HepG2 (cell line): ENCODE measurements around the gene MRPL14. TPM values are rescaled to one million over a fixed set of nuclear protein-coding genes. Genes with fewer than 3 reads are reported as not detected.

Experiments
- ATF1 ChIP-seq: IDR thresholded peaks from 2 replicates; pipeline ENCODE4 v1.6.1; 2016; ENCODE audit warnings: mild to moderate bottlenecking, control low read depth
- ATRX ChIP-seq: sonication (generic); formaldehyde crosslinking; IDR thresholded peaks from 2 replicates; pipeline ENCODE4 v1.4.0; 2020; ENCODE audit warnings: missing genetic modification reagents, borderline replicate concordance
- DPF2 ChIP-seq: sonication (generic); formaldehyde crosslinking; IDR thresholded peaks from 2 replicates; pipeline ENCODE4 v1.4.0; 2020; ENCODE audit warnings: mild to moderate bottlenecking, low read depth, missing genetic modification reagents, borderline replicate concordance
- ETV6 ChIP-seq: sonication (generic); formaldehyde crosslinking; conservative IDR thresholded peaks from 2 replicates; pipeline ENCODE4 v1.4.0; 2020; ENCODE audit warnings: missing genetic modification reagents
- FOXA1 ChIP-seq, 2 experiments: fragments of 450-650 bp in 1 of 2; sonication (generic) in 1 of 2; formaldehyde crosslinking in 1 of 2; IDR thresholded peaks; 2 replicates each; pipeline versions ENCODE4 v1.4.0 to v1.6.1; 2016 to 2020; ENCODE audit warnings: missing genetic modification reagents in 1 of 2
- FOXM1 ChIP-seq: sonication (generic); formaldehyde crosslinking; IDR thresholded peaks from 2 replicates; pipeline ENCODE4 v1.5.0; 2020; ENCODE audit warnings: missing genetic modification reagents
- HMGA1 ChIP-seq: sonication (generic); formaldehyde crosslinking; conservative IDR thresholded peaks from 2 replicates; pipeline ENCODE4 v1.4.0; 2020; ENCODE audit warnings: missing genetic modification reagents
- KAT2B ChIP-seq: fragments of 150-350 bp; IDR thresholded peaks from 2 replicates; pipeline ENCODE4 v1.6.1; 2014; ENCODE audit warnings: low read depth, low read length, borderline replicate concordance
- NKX3-1 ChIP-seq: sonication (generic); formaldehyde crosslinking; IDR thresholded peaks from 2 replicates; pipeline ENCODE4 v1.5.0; 2020; ENCODE audit warnings: missing genetic modification reagents
- PHF5A ChIP-seq: IDR thresholded peaks from one replicate; pipeline ENCODE4 v1.6.1; 2018; ENCODE audit warnings: low read depth, missing genetic modification reagents; ENCODE audit not compliant: unreplicated experiment
- RAD21 ChIP-seq: fragments of 450-650 bp; formaldehyde crosslinking; IDR thresholded peaks from 2 replicates; pipeline ENCODE4 v1.5.0; 2020; ENCODE audit warnings: mild to moderate bottlenecking
- SAP130 ChIP-seq: IDR thresholded peaks from 2 replicates; pipeline ENCODE4 v1.6.1; 2016; ENCODE audit warnings: low read depth
- SCMH1 ChIP-seq: sonication (generic); formaldehyde crosslinking; IDR thresholded peaks from 2 replicates; pipeline ENCODE4 v1.9.0; 2021; ENCODE audit warnings: missing genetic modification reagents, mild to moderate bottlenecking, borderline replicate concordance
- SP140L ChIP-seq: sonication (generic); formaldehyde crosslinking; IDR thresholded peaks from 2 replicates; pipeline ENCODE4 v1.4.0; 2020; ENCODE audit warnings: missing genetic modification reagents, borderline replicate concordance
- ZFX ChIP-seq: sonication (generic); formaldehyde crosslinking; IDR thresholded peaks from 2 replicates; pipeline ENCODE4 v1.4.0; 2020; ENCODE audit warnings: mild to moderate bottlenecking, low read depth, missing genetic modification reagents, moderate library complexity
- ZNF354B ChIP-seq: sonication (generic); formaldehyde crosslinking; IDR thresholded peaks from 2 replicates; pipeline ENCODE4 v1.8.0; 2022; ENCODE audit warnings: mild to moderate bottlenecking, missing genetic modification reagents
- ZNF547 ChIP-seq: sonication (generic); formaldehyde crosslinking; IDR thresholded peaks from 2 replicates; pipeline ENCODE4 v1.5.1; 2020; ENCODE audit warnings: mild to moderate bottlenecking, missing genetic modification reagents
- ZNF552 ChIP-seq: sonication (generic); formaldehyde crosslinking; IDR thresholded peaks from 2 replicates; pipeline ENCODE4 v1.9.0; 2022; ENCODE audit warnings: missing genetic modification reagents, mild to moderate bottlenecking, borderline replicate concordance
- ZNF773 ChIP-seq: sonication (generic); formaldehyde crosslinking; IDR thresholded peaks from 2 replicates; pipeline ENCODE4 v1.4.0; 2020; ENCODE audit warnings: missing genetic modification reagents, borderline replicate concordance
- polyA plus RNA-seq, 8 experiments: library from polyadenylated mRNA; depleted of rRNA in 3 of 8; stranded (reverse) in 7 of 8; unstranded in 1 of 8; fragments of >200 nt; fragmentation: Illumina TruSeq in 4 of 8; extraction: Trizol in 4 of 8; gene quantifications; 2 replicates each; pipeline versions ENCODE4 v1.2.1 to v1.2.3, GENCODE V29; 2011 to 2016; ENCODE audit warnings: low read depth in 4 of 8, missing spikeins in 1 of 8, mixed read lengths in 1 of 8; ENCODE audit not compliant: insufficient read depth in 1 of 8
- total RNA-seq, 5 experiments: library from RNA; depleted of rRNA; stranded (reverse); fragments of >200 nt; fragmentation: Illumina TruSeq; extraction: Trizol; gene quantifications; 2 replicates each; pipeline ENCODE4 v1.2.3, GENCODE V29; 2016; ENCODE audit warnings: low read depth in 1 of 5
- TF ChIP-seq, protein P1 (sequence below): IDR thresholded peaks from 2 replicates; pipeline ENCODE4 v1.6.1; 2016; ENCODE audit warnings: missing compliant biosample characterization, missing genetic modification reagents, borderline replicate concordance
- TF ChIP-seq, protein P2 (sequence below): IDR thresholded peaks from 2 replicates; pipeline ENCODE4 v1.6.1; 2016; ENCODE audit warnings: missing genetic modification reagents, missing compliant biosample characterization
- TF ChIP-seq, protein P3 (sequence below): sonication (generic); formaldehyde crosslinking; IDR thresholded peaks from 2 replicates; pipeline ENCODE4 v1.4.0; 2020; ENCODE audit warnings: missing genetic modification reagents, mild to moderate bottlenecking, borderline replicate concordance

Gene MRPL14
- total and polyA plus RNA-seq, 2 of the 13 experiments (the other 11 are each of a cell fraction or from before 2014, with no cell fraction given): 157 to 178 TPM

DNA sequence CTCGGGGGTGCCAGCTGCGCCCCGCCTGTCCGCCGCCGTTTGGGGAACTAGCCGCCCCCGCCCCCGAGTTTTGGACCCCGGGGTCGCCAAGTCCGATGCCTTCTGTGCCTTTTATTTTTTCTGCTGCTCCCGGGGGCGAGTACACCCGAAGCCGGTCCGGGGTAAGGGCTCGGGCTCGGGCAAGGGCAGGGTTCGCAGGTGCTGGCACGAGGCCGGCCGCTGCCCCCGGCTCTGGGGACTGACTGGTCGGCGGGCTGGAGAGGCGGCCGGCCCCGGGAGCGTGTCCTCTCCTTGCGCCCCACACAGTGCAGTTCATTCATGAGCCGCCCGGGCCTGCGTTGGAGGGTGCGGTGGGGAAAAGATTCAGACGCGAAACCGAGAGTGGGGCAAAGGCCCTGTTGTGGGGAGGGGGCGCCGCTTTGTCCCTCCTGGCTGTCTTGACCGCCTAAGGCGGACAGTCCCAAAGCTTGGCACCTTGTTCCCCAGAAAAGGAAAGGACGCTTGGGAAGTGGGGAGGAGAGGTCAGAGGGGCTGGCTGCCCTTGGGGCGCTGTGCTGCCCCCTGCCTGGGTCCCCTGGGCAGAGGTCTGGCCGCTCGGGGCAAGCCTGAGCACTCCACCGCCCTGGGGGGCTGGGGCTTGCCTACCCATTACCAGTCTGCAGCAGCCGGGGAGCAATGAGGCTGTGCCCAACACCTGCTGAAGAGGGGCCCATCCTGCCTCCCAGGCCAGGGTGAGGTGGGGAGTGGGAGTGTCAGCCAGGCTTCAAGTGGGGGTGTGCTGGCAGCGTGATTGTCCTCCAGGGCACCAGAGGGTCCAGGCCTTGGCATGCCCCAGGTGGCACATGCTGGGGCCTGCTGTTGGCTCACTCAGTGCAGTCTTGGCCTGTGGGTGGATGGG lies 1.0 kb upstream of the MRPL14 start (continued):
- TF ChIP-seq, protein P1, sequence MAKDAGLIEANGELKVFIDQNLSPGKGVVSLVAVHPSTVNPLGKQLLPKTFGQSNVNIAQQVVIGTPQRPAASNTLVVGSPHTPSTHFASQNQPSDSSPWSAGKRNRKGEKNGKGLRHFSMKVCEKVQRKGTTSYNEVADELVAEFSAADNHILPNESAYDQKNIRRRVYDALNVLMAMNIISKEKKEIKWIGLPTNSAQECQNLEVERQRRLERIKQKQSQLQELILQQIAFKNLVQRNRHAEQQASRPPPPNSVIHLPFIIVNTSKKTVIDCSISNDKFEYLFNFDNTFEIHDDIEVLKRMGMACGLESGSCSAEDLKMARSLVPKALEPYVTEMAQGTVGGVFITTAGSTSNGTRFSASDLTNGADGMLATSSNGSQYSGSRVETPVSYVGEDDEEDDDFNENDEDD (CRISPR knock-in tag): no peak
- no peak for TF ChIP-seq PHF5A
- TF ChIP-seq SCMH1 (CRISPR knock-in tag): no peak
- no peak for TF ChIP-seq ATRX (CRISPR knock-in tag)
- TF ChIP-seq ATF1: no peak
- TF ChIP-seq NKX3-1 (CRISPR knock-in tag): no peak
- 0 out of 2 replicates have a peak, but pooled peaks have one; percentile 27 for TF ChIP-seq ZNF552 (CRISPR knock-in tag)
- TF ChIP-seq ZFX: peak; percentile 78
- TF ChIP-seq FOXA1 (IDR thresholded peaks at IDR 0.05): no peak
- no peak for TF ChIP-seq FOXA1 (CRISPR knock-in tag; IDR thresholded peaks at IDR 0.05)
- no peak for TF ChIP-seq RAD21 (CRISPR knock-in tag)
- TF ChIP-seq ZNF773 (CRISPR knock-in tag): no peak
- peak; percentile 85 for TF ChIP-seq ZNF547 (CRISPR knock-in tag)
- TF ChIP-seq ETV6: no peak
- TF ChIP-seq KAT2B: no peak
- no peak for TF ChIP-seq FOXM1 (CRISPR knock-in tag)
- peak; percentile 62 for TF ChIP-seq SAP130 (CRISPR knock-in tag)
- no peak for TF ChIP-seq HMGA1 (CRISPR knock-in tag)
- no peak for TF ChIP-seq DPF2 (CRISPR knock-in tag)
- no peak for TF ChIP-seq ZNF354B
- TF ChIP-seq SP140L (CRISPR knock-in tag): no peak
- TF ChIP-seq, protein P2, sequence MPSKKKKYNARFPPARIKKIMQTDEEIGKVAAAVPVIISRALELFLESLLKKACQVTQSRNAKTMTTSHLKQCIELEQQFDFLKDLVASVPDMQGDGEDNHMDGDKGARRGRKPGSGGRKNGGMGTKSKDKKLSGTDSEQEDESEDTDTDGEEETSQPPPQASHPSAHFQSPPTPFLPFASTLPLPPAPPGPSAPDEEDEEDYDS: no peak
- TF ChIP-seq, protein P3, sequence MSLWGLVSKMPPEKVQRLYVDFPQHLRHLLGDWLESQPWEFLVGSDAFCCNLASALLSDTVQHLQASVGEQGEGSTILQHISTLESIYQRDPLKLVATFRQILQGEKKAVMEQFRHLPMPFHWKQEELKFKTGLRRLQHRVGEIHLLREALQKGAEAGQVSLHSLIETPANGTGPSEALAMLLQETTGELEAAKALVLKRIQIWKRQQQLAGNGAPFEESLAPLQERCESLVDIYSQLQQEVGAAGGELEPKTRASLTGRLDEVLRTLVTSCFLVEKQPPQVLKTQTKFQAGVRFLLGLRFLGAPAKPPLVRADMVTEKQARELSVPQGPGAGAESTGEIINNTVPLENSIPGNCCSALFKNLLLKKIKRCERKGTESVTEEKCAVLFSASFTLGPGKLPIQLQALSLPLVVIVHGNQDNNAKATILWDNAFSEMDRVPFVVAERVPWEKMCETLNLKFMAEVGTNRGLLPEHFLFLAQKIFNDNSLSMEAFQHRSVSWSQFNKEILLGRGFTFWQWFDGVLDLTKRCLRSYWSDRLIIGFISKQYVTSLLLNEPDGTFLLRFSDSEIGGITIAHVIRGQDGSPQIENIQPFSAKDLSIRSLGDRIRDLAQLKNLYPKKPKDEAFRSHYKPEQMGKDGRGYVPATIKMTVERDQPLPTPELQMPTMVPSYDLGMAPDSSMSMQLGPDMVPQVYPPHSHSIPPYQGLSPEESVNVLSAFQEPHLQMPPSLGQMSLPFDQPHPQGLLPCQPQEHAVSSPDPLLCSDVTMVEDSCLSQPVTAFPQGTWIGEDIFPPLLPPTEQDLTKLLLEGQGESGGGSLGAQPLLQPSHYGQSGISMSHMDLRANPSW (CRISPR knock-in tag): no peak
